Smooth muscle cell of the coronary artery (primary cell): ENCODE results near the gene TMEM38B. TPM values are rescaled to one million over a fixed set of nuclear protein-coding genes. Genes with fewer than 3 reads are reported as not detected.

Experiments
- total RNA-seq: library from RNA; depleted of rRNA; stranded (reverse); fragments of >200 nt; gene quantifications from 2 replicates; pipeline ENCODE4 v1.2.3, GENCODE V29; 2014; ENCODE audit warnings: low replicate concordance

TMEM38B gene
- total RNA-seq: 8.3 and 21.5 TPM in 2 replicates

GRCh38 chr9:105694190-105694847 is at the start of gene TMEM38B:
Gene TMEM38B, plus strand, starts transcription at chr9:105694541. Its CDS starts 120 bp downstream, at chr9:105694661.

GRCh38 chr9:105662184-105663104 is 31.9 kb upstream of the TMEM38B start, which contains the start of gene TAL2:
Gene TAL2, plus strand, starts transcription at chr9:105662457. Its CDS starts 40 bp downstream, at chr9:105662497.

Other genes with a start within 250 kb of the TMEM38B start
- gene FSD1L, start 246.5 kb upstream of the TMEM38B start, total RNA-seq: 1.8 and 4.1 TPM in 2 replicates
- 9.4 and 15.1 TPM in 2 replicates for gene FKTN, start 136.4 kb upstream of the TMEM38B start, total RNA-seq
- gene TAL2, start 32.1 kb upstream of the TMEM38B start, total RNA-seq: 0.23 TPM in 1 of 2 replicates, not detected in the other